OCI-LY7 (cell line): Measurements from ENCODE around the gene ALDOA.

ENCODE experiments used
- CTCF ChIP-seq: fragments of 200-600 bp; sonication (generic); conservative IDR thresholded peaks from 2 replicates; pipeline ENCODE4 v1.5.1; 2014; ENCODE audit warnings: mild to moderate bottlenecking, antibody characterized with exemption, low read length, moderate library complexity, mixed read lengths
- EZH2phosphoT487 ChIP-seq: fragments of 200-600 bp; sonication (generic); IDR thresholded peaks from 2 replicates; pipeline ENCODE4 v1.6.1; 2018; ENCODE audit warnings: low read depth, borderline replicate concordance, mild to moderate bottlenecking, mixed run types, antibody characterized with exemption, low read length, moderate library complexity, mixed read lengths

- TF ChIP-seq CTCF (no peak), EZH2phosphoT487 (no peak)
These were observed 48.3 kb upstream of the ALDOA start for GRCh38 chr16:30017277-30017656.
